HEK293 (cell line): ENCODE results near the gene KATNB1.

ENCODE experiments used
- PRDM1 ChIP-seq: fragments of 450-650 bp; formaldehyde crosslinking; IDR thresholded peaks from 2 replicates; pipeline ENCODE4; 2016; ENCODE audit warnings: missing biosample characterization, missing genetic modification characterization
- YY1 ChIP-seq: fragments of 450-650 bp; formaldehyde crosslinking; IDR thresholded peaks from 2 replicates; pipeline ENCODE4 v1.5.1; 2018; ENCODE audit warnings: missing biosample characterization, missing genetic modification characterization
- ZBTB1 ChIP-seq: fragments of 450-650 bp; formaldehyde crosslinking; IDR thresholded peaks from 2 replicates; pipeline ENCODE4 v1.5.1; 2016; ENCODE audit warnings: missing biosample characterization, missing genetic modification characterization
- ZFP37 ChIP-seq: fragments of 450-650 bp; formaldehyde crosslinking; IDR thresholded peaks from 2 replicates; pipeline ENCODE4 v1.5.1; 2016; ENCODE audit warnings: missing biosample characterization, missing genetic modification characterization
- ZSCAN16 ChIP-seq: fragments of 450-650 bp; formaldehyde crosslinking; IDR thresholded peaks from 2 replicates; pipeline ENCODE4 v1.5.1; 2016; ENCODE audit warnings: missing biosample characterization, missing genetic modification characterization
- TF ChIP-seq, protein P1 (sequence below): fragments of 450-650 bp; formaldehyde crosslinking; IDR thresholded peaks from 2 replicates; pipeline ENCODE4 v1.5.1; 2016; ENCODE audit warnings: missing biosample characterization, missing genetic modification characterization
- TF ChIP-seq, protein P2 (sequence below): fragments of 450-650 bp; formaldehyde crosslinking; IDR thresholded peaks from 2 replicates; pipeline ENCODE4 v1.5.1; 2016; ENCODE audit warnings: missing biosample characterization, missing genetic modification characterization
- TF ChIP-seq, protein P3 (sequence below): fragments of 450-650 bp; formaldehyde crosslinking; optimal IDR thresholded peaks from 2 replicates; pipeline ENCODE3; 2016; ENCODE audit warnings: missing biosample characterization, mild to moderate bottlenecking, missing genetic modification characterization

DNA sequence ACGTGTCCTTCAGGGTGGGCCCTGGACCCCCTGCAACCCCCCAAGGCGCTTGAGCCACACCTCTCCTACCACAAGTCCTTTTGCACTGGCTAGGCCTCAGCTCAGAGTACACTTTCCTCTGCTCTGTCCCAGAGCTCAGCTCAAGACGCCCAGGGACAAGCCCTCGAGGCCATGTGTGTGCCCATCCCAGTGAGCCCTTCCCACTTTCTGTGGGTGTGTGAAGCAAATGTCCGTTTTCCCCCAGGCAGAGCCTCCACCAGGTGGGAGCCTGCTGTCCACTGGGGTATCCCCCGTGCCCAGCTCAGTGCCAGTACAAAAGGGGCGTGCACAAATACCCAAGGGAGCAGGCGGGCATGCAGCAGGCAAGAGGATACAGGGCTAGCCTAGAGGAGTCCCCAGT, 48.3 kb downstream of the KATNB1 start:
- TF ChIP-seq PRDM1 (tag by site-specific recombination) (no peak), ZSCAN16 (tag by site-specific recombination) (no peak), ZBTB1 (tag by site-specific recombination) (no peak), ZFP37 (tag by site-specific recombination) (no peak), YY1 (tag by site-specific recombination) (no peak)
- TF ChIP-seq, protein P1, sequence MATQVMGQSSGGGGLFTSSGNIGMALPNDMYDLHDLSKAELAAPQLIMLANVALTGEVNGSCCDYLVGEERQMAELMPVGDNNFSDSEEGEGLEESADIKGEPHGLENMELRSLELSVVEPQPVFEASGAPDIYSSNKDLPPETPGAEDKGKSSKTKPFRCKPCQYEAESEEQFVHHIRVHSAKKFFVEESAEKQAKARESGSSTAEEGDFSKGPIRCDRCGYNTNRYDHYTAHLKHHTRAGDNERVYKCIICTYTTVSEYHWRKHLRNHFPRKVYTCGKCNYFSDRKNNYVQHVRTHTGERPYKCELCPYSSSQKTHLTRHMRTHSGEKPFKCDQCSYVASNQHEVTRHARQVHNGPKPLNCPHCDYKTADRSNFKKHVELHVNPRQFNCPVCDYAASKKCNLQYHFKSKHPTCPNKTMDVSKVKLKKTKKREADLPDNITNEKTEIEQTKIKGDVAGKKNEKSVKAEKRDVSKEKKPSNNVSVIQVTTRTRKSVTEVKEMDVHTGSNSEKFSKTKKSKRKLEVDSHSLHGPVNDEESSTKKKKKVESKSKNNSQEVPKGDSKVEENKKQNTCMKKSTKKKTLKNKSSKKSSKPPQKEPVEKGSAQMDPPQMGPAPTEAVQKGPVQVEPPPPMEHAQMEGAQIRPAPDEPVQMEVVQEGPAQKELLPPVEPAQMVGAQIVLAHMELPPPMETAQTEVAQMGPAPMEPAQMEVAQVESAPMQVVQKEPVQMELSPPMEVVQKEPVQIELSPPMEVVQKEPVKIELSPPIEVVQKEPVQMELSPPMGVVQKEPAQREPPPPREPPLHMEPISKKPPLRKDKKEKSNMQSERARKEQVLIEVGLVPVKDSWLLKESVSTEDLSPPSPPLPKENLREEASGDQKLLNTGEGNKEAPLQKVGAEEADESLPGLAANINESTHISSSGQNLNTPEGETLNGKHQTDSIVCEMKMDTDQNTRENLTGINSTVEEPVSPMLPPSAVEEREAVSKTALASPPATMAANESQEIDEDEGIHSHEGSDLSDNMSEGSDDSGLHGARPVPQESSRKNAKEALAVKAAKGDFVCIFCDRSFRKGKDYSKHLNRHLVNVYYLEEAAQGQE (tag by site-specific recombination) = no peak
- TF ChIP-seq, protein P2, sequence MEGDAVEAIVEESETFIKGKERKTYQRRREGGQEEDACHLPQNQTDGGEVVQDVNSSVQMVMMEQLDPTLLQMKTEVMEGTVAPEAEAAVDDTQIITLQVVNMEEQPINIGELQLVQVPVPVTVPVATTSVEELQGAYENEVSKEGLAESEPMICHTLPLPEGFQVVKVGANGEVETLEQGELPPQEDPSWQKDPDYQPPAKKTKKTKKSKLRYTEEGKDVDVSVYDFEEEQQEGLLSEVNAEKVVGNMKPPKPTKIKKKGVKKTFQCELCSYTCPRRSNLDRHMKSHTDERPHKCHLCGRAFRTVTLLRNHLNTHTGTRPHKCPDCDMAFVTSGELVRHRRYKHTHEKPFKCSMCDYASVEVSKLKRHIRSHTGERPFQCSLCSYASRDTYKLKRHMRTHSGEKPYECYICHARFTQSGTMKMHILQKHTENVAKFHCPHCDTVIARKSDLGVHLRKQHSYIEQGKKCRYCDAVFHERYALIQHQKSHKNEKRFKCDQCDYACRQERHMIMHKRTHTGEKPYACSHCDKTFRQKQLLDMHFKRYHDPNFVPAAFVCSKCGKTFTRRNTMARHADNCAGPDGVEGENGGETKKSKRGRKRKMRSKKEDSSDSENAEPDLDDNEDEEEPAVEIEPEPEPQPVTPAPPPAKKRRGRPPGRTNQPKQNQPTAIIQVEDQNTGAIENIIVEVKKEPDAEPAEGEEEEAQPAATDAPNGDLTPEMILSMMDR (tag by site-specific recombination) = no peak
- TF ChIP-seq, protein P3, sequence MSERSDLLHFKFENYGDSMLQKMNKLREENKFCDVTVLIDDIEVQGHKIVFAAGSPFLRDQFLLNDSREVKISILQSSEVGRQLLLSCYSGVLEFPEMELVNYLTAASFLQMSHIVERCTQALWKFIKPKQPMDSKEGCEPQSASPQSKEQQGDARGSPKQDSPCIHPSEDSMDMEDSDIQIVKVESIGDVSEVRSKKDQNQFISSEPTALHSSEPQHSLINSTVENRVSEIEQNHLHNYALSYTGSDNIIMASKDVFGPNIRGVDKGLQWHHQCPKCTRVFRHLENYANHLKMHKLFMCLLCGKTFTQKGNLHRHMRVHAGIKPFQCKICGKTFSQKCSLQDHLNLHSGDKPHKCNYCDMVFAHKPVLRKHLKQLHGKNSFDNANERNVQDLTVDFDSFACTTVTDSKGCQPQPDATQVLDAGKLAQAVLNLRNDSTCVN (tag by site-specific recombination) = no peak
